ENCODE measurements around the gene BAIAP2L1. TPM values are rescaled to one million over a fixed set of nuclear protein-coding genes. Genes with fewer than 3 reads are reported as not detected.

The BAIAP2L1 gene
- total RNA-seq, 4 donors from 2014 or later, result 0.85 to 3.2 (median 2.2) TPM

- TF ChIP-seq, protein P1, sequence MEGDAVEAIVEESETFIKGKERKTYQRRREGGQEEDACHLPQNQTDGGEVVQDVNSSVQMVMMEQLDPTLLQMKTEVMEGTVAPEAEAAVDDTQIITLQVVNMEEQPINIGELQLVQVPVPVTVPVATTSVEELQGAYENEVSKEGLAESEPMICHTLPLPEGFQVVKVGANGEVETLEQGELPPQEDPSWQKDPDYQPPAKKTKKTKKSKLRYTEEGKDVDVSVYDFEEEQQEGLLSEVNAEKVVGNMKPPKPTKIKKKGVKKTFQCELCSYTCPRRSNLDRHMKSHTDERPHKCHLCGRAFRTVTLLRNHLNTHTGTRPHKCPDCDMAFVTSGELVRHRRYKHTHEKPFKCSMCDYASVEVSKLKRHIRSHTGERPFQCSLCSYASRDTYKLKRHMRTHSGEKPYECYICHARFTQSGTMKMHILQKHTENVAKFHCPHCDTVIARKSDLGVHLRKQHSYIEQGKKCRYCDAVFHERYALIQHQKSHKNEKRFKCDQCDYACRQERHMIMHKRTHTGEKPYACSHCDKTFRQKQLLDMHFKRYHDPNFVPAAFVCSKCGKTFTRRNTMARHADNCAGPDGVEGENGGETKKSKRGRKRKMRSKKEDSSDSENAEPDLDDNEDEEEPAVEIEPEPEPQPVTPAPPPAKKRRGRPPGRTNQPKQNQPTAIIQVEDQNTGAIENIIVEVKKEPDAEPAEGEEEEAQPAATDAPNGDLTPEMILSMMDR (IDR thresholded peaks at IDR 0.05; ENCODE audit: low read depth), result no peak
These were observed 32.2 kb downstream of the BAIAP2L1 start for GRCh38 chr7:98368716-98369115.

DNA sequence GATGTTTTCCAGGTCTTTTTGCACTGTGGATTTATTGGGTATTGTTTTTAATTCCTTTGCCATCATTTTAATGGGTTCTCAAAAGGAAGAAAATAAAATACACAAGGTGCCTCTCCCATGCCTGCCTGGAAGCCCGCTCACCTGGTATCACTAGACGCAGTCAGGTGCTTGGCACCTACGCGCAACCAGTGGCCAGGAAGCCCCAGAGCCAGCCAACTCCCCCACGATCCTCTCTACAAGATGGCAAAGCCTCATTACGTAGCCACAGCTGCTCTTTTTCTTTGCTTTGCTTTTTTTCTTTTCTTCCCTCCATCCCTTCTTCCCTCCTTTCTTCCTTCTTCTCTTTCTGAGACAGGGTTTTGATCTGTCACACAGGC lies 34.3 kb downstream of the BAIAP2L1 start:
- TF ChIP-seq, protein P1 (IDR thresholded peaks at IDR 0.05; ENCODE audit: low read depth), result no peak

GRCh38 chr7:98365863-98366561 lies 34.9 kb downstream of the BAIAP2L1 start:
- TF ChIP-seq, protein P1 (IDR thresholded peaks at IDR 0.05; ENCODE audit: low read depth), result no peak

DNA sequence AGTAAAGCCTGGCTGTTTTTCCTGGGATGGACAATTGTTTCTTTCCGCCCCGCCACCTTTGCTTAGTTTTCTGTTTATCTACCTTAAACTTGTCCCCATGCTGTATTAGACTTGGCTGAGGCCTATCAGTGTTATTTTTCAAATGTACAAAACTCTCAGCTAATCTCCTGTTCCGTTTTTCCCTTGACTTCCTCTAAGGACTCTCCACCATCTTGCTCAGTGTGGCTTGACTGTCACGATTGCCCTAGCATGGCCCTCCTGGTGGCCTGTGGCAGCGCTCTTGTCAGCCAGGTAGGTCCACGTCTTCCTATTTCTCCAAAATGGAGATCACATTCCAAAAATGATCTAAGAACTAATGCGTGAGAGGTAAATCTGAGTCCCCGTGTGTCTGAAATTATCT lies 36.7 kb downstream of the BAIAP2L1 start:
- TF ChIP-seq, protein P1 (IDR thresholded peaks at IDR 0.05; ENCODE audit: low read depth), result no peak

DNA sequence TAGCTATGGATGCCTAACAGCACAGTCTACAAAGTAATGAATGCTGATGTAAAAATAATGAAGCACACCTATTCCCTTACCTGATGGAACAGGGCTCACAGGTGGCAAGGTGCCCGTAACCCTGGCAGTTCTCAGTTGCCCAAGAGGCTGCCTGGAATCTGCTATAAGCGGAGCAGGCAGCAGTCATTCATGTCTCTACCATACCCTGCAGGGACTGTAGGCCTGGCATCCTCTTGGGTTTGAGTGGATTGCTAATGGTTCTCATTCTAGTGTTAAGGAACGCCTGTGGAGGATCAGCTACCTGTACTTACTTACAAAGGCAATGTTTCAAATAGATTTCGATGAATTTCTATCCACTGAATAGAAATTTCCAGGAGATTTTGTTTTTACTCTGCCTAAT lies 38.4 kb downstream of the BAIAP2L1 start:
- TF ChIP-seq, protein P1 (IDR thresholded peaks at IDR 0.05; ENCODE audit: low read depth), result no peak

- TF ChIP-seq, protein P1 (IDR thresholded peaks at IDR 0.05; ENCODE audit: low read depth), result no peak
These were observed 40.4 kb downstream of the BAIAP2L1 start for GRCh38 chr7:98360221-98361130.

DNA sequence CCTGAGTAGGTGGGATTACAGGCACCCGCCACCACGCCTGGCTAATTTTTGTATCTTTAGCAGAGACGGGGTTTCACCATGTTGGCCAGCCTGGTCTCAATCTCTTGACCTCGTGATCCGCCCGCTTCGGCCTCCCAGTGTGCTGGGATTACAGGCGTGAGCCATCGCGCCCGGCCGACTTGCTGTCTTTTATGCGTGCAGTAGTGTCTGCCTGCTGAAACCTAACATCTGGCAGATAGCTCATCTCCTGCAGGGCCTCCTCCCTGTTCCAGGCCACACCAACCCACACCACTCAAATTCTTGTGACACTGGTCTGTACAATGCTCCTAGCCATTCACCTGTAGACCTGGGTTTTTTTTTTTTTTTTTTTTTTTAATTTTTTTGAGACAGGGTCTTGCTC lies 41.5 kb downstream of the BAIAP2L1 start:
- TF ChIP-seq, protein P1 (IDR thresholded peaks at IDR 0.05; ENCODE audit: low read depth), result no peak

All from subcutaneous adipose tissue (tissue), 4 donors.